ENCODE data around the gene DEDD. TPM values are rescaled to one million over a fixed set of nuclear protein-coding genes. Genes with fewer than 3 reads are reported as not detected.

The DEDD gene
- polyA plus RNA-seq, 2 of the 4 experiments (the other 2 are of a cell fraction) = 25.3 to 38.4 TPM

GRCh38 chr1:161177112-161177935 lies 44.9 kb upstream of the DEDD start, which contains the start of gene B4GALT3:
B4GALT3 (minus strand) TSS chr1:161177507; CDS start chr1:161176060, 1,447 bp downstream.
- FAIRE-seq = no peak
- Histone ChIP-seq H3K4me2 (peak within 1 kb of the TSS; percentile 93), H3K4me3 (peak within 1 kb of the TSS; percentile 63), H3K27ac (peak within 1 kb of the TSS; percentile 83 to 91), H3K4me1 (peaks cover 16% of the 10 kb centered on the region), H3K9me3 (no peaks in the 10 kb centered on the region)
- ChIA-PET POLR2A (interaction anchor here (0.8 to 2.2 kb wide), 6 partner anchors 10 to 48 kb away, joined by 3 to 25 read pairs (median 4); partner anchors contain the start of genes DEDD, PPOX, TOMM40L and UFC1), CTCF (interaction anchor here (0.6 to 2.1 kb wide), 4 partner anchors 14 to 205 kb away, joined by 3 to 6 read pairs (median 4); no protein-coding TSS in a partner anchor)
- ATAC-seq = peak; percentile 91 to 96
- DNase-seq (ENCODE audit: low read depth in 1 of 2, low spot score in 1 of 2) = peak; percentile 81 to 93
- 15% methylated on average over 29 of the region's 50 CpGs for WGBS (ENCODE audit: missing lambda C conversion rate)
- TF ChIP-seq CHD2 (IDR thresholded peaks at IDR 0.05; ENCODE audit: low read length, partially characterized antibody) (no peak), ZNF302 (CRISPR knock-in tag; IDR thresholded peaks at IDR 0.05) (no peak), SMC3 (IDR thresholded peaks at IDR 0.05) (no peak), HMGXB4 (CRISPR knock-in tag; IDR thresholded peaks at IDR 0.05; ENCODE audit: borderline replicate concordance) (no peak), EP300 (IDR thresholded peaks at IDR 0.05) (no peak), SREBF2 (IDR thresholded peaks at IDR 0.05) (no peak), MAX (IDR thresholded peaks at IDR 0.05) (peak; percentile 97), BCL3 (IDR thresholded peaks at IDR 0.05) (peak; percentile 74; the same call in 2 of the 3 replicates), RFX5 (IDR thresholded peaks at IDR 0.05) (no peak), CBX8 (IDR thresholded peaks at IDR 0.05) (no peak), ESRRA (IDR thresholded peaks at IDR 0.05; ENCODE audit: borderline replicate concordance, low read length) (no peak), FOXS1 (CRISPR knock-in tag; IDR thresholded peaks at IDR 0.05) (no peak), ATOH8 (CRISPR knock-in tag; IDR thresholded peaks at IDR 0.05; ENCODE audit: low read depth) (no peak), RCOR1 (IDR thresholded peaks at IDR 0.05; ENCODE audit: low read depth, low read length) (no peak), MYC (IDR thresholded peaks at IDR 0.05; ENCODE audit: borderline replicate concordance, low read length) (peak; percentile 97), JUNB (IDR thresholded peaks at IDR 0.05) (no peak), FOSB (CRISPR knock-in tag; IDR thresholded peaks at IDR 0.05) (no peak), KDM5A (IDR thresholded peaks at IDR 0.05) (0 out of 2 replicates have a peak, but pooled peaks have one; percentile 44), GATA3 (IDR thresholded peaks at IDR 0.05; ENCODE audit: borderline replicate concordance) (no peak), HOXA7 (CRISPR knock-in tag; IDR thresholded peaks at IDR 0.05) (no peak), EHMT2 (IDR thresholded peaks at IDR 0.05; ENCODE audit: low read depth) (no peak), TFCP2L1 (CRISPR knock-in tag; IDR thresholded peaks at IDR 0.05) (peak; percentile 15; the same call in 1 of the 2 replicates), CBX2 (IDR thresholded peaks at IDR 0.05; ENCODE audit: borderline replicate concordance, low read depth) (no peak), MAFK (IDR thresholded peaks at IDR 0.05; ENCODE audit: partially characterized antibody) (no peak), NR3C1 (IDR thresholded peaks at IDR 0.05) (no peak), HOXB13 (CRISPR knock-in tag; IDR thresholded peaks at IDR 0.05; ENCODE audit: low read depth) (no peak; the same call in 1 of the 2 replicates), RNF2 (IDR thresholded peaks at IDR 0.05; ENCODE audit: borderline replicate concordance, low read depth) (no peak), ZC3H11A (IDR thresholded peaks at IDR 0.05) (no peak), RARB (CRISPR knock-in tag; IDR thresholded peaks at IDR 0.05) (no peak), CTCF (IDR thresholded peaks at IDR 0.05) (no peak), HDAC2 (IDR thresholded peaks at IDR 0.05) (no peak), ZSCAN20 (CRISPR knock-in tag; IDR thresholded peaks at IDR 0.05) (no peak), ELK1 (IDR thresholded peaks at IDR 0.05; ENCODE audit: low read depth, low read length) (no peak), PBX3 (IDR thresholded peaks at IDR 0.05) (no peak)

Data from A549 (cell line).